ENCODE results near the gene VPS9D1.
"Not testable (repeated sequence)": the region's sequence is repeated elsewhere in the genome, so short reads cannot be mapped to it uniquely, and the experiment has no call there.

Gene VPS9D1

GRCh38 chr16:89709716-89710432 lies 10.8 kb downstream of the VPS9D1 start:
- no peak for DNase-seq

GRCh38 chr16:89709166-89709565 lies 11.5 kb downstream of the VPS9D1 start:
- DNase-seq = no peak

- no peak for DNase-seq
Observed at GRCh38 chr16:89708481-89708931, 12.2 kb downstream of the VPS9D1 start.

- DNase-seq = no peak
Observed at GRCh38 chr16:89707695-89708094, 13.0 kb downstream of the VPS9D1 start.

- DNase-seq = no peak
Observed at GRCh38 chr16:89706518-89707260, 14.0 kb downstream of the VPS9D1 start.

GRCh38 chr16:89705006-89705405 lies 15.7 kb downstream of the VPS9D1 start:
- no peak for DNase-seq

- no peak for DNase-seq
Observed at GRCh38 chr16:89704281-89704680, 16.4 kb downstream of the VPS9D1 start.

GRCh38 chr16:89701425-89702406 lies 19.0 kb downstream of the VPS9D1 start, which contains the start of gene SPATA2L:
Gene SPATA2L, minus strand, starts transcription at chr16:89701705. Its CDS starts 473 bp downstream, at chr16:89701232.
- DNase-seq = peak; percentile 71

GRCh38 chr16:89700649-89701424 lies 19.9 kb downstream of the VPS9D1 start:
- DNase-seq = no peak

GRCh38 chr16:89700100-89700648 lies 20.5 kb downstream of the VPS9D1 start:
- peak; percentile 97 for DNase-seq

- not testable (repeated sequence) for DNase-seq
Observed at GRCh38 chr16:89699629-89700099, 21.0 kb downstream of the VPS9D1 start.

GRCh38 chr16:89698717-89699116 lies 22.0 kb downstream of the VPS9D1 start:
- not testable (repeated sequence) for DNase-seq

GRCh38 chr16:89697616-89698331 lies 22.9 kb downstream of the VPS9D1 start:
- DNase-seq = no peak

GRCh38 chr16:89697161-89697615 lies 23.5 kb downstream of the VPS9D1 start:
- DNase-seq = no peak

- no peak for DNase-seq
Observed at GRCh38 chr16:89696670-89697128, 24.0 kb downstream of the VPS9D1 start.

- no peak for DNase-seq
Observed at GRCh38 chr16:89695875-89696669, 24.6 kb downstream of the VPS9D1 start.

- DNase-seq = no peak
Observed at GRCh38 chr16:89695086-89695874, 25.4 kb downstream of the VPS9D1 start.

- not testable (repeated sequence) for DNase-seq
Observed at GRCh38 chr16:89694784-89695085, 26.0 kb downstream of the VPS9D1 start.

Measured in fibroblast of skin of abdomen (primary cell).